HAP-1 (cell line): ENCODE data around the gene FUT1.
"Not testable (repeated sequence)": the region's sequence is repeated elsewhere in the genome, so short reads cannot be mapped to it uniquely, and the experiment has no call there.

ENCODE experiments used
- DNase-seq, 2 experiments: peaks; one replicate each; pipeline ENCODE4 v3.0.0-alpha.2; 2016 to 2020; ENCODE audit warnings: low spot score in 2 of 2
- H3K27me3 ChIP-seq: fragments of 250-450 bp; sonication (Bioruptor Pico); 2 replicates; pipeline ENCODE4 v1.5.1; 2020; ENCODE audit warnings: low read depth, mild to moderate bottlenecking, moderate library complexity
- H3K36me3 ChIP-seq: fragments of 250-450 bp; sonication (Bioruptor Pico); replicated peaks from 2 replicates; pipeline ENCODE4 v1.5.1; 2020; ENCODE audit warnings: mild to moderate bottlenecking
- H3K4me1 ChIP-seq: fragments of 250-450 bp; sonication (Bioruptor Pico); 2 replicates; pipeline ENCODE4 v1.5.1; 2020; ENCODE audit warnings: mild to moderate bottlenecking
- H3K4me3 ChIP-seq: fragments of 250-450 bp; sonication (Bioruptor Pico); 2 replicates; pipeline ENCODE4 v1.5.1; 2020; ENCODE audit warnings: mild to moderate bottlenecking, moderate library complexity
- H3K9me3 ChIP-seq: fragments of 250-450 bp; sonication (Bioruptor Pico); 2 replicates; pipeline ENCODE4 v1.5.1; 2020; ENCODE audit warnings: mild to moderate bottlenecking, moderate library complexity
- in situ Hi-C: fragments of 300-500 bp; cut with MboI; formaldehyde crosslinking; loops from 3 replicates; pipeline ENCODE4 v1.14.3; 2020; ENCODE audit warnings: low sequenced_read_pairs, inconsistent platforms, mixed read lengths

The FUT1 gene

GRCh38 chr19:48724796-48725753 lies 27.4 kb downstream of the FUT1 start:
- no peaks in the 10 kb centered on the region for H3K36me3 ChIP-seq
- no peak overlapping the region for H3K4me3 ChIP-seq
- no peaks in the 10 kb centered on the region for H3K27me3 ChIP-seq
- H3K4me1 ChIP-seq: peaks cover 13% of the 10 kb centered on the region
- H3K9me3 ChIP-seq: no peaks in the 10 kb centered on the region
- in situ Hi-C loops: no loop called here
- peak; percentile 87 to 89 for DNase-seq

GRCh38 chr19:48722196-48722708 lies 30.2 kb downstream of the FUT1 start:
- Histone ChIP-seq H3K27me3 (no peaks in the 10 kb centered on the region), H3K4me1 (peaks cover 15% of the 10 kb centered on the region), H3K4me3 (no peak overlapping the region), H3K36me3 (no peaks in the 10 kb centered on the region), H3K9me3 (no peaks in the 10 kb centered on the region)
- no peak for DNase-seq
- in situ Hi-C loops: no loop called here

- H3K36me3 ChIP-seq: no peaks in the 10 kb centered on the region
- in situ Hi-C loops: no loop called here
- H3K9me3 ChIP-seq: no peaks in the 10 kb centered on the region
- no peaks in the 10 kb centered on the region for H3K27me3 ChIP-seq
- DNase-seq: peak; percentile 98 to 99
- peaks cover 15% of the 10 kb centered on the region for H3K4me1 ChIP-seq
- H3K4me3 ChIP-seq: peak overlapping the region; percentile 56
Observed at GRCh38 chr19:48720613-48721296, 31.7 kb downstream of the FUT1 start.

- H3K9me3 ChIP-seq: no peaks in the 10 kb centered on the region
- peaks cover 13% of the 10 kb centered on the region for H3K4me1 ChIP-seq
- H3K4me3 ChIP-seq: peak overlapping the region; percentile 56
- in situ Hi-C loops: no loop called here
- H3K36me3 ChIP-seq: no peaks in the 10 kb centered on the region
- no peaks in the 10 kb centered on the region for H3K27me3 ChIP-seq
- no peak for DNase-seq
Observed at GRCh38 chr19:48720251-48720612, 32.2 kb downstream of the FUT1 start.

GRCh38 chr19:48719263-48720171 lies 32.9 kb downstream of the FUT1 start, which contains the start of gene MAMSTR:
TSS of gene MAMSTR (minus strand) at chr19:48719725. CDS start at chr19:48719031, 694 bp downstream.
- Histone ChIP-seq H3K4me1 (peaks cover 15% of the 10 kb centered on the region), H3K27me3 (no peaks in the 10 kb centered on the region), H3K36me3 (no peaks in the 10 kb centered on the region), H3K4me3 (peak within 1 kb of the TSS; percentile 56), H3K9me3 (no peaks in the 10 kb centered on the region; the same call in 1 of the 2 replicates)
- DNase-seq: peak in 1 of 2 experiments; percentile 21
- in situ Hi-C loops: no loop called here

GRCh38 chr19:48718711-48719231 lies 33.7 kb downstream of the FUT1 start:
- peak in 1 of 2 experiments; percentile 31 for DNase-seq
- no peaks in the 10 kb centered on the region; the same call in 1 of the 2 replicates for H3K36me3 ChIP-seq
- no peaks in the 10 kb centered on the region for H3K27me3 ChIP-seq
- H3K9me3 ChIP-seq: no peaks in the 10 kb centered on the region; the same call in 1 of the 2 replicates
- in situ Hi-C loops: no loop called here
- H3K4me1 ChIP-seq: peaks cover 15% of the 10 kb centered on the region
- H3K4me3 ChIP-seq: no peak overlapping the region

- H3K4me3 ChIP-seq, in situ Hi-C loops, DNase-seq, H3K27me3 ChIP-seq, H3K9me3 ChIP-seq, H3K36me3 ChIP-seq: not testable (repeated sequence)
- peaks cover 18% of the 10 kb centered on the region for H3K4me1 ChIP-seq
Observed at GRCh38 chr19:48718106-48718505, 34.3 kb downstream of the FUT1 start.

GRCh38 chr19:48716562-48717291 lies 35.7 kb downstream of the FUT1 start:
- no peaks in the 10 kb centered on the region for H3K27me3 ChIP-seq
- H3K9me3 ChIP-seq: no peaks in the 10 kb centered on the region; the same call in 1 of the 2 replicates
- peaks cover 22% of the 10 kb centered on the region for H3K4me1 ChIP-seq
- in situ Hi-C loops: no loop called here
- H3K36me3 ChIP-seq: no peaks in the 10 kb centered on the region; the same call in 1 of the 2 replicates
- DNase-seq: peak in 1 of 2 experiments; percentile 38
- H3K4me3 ChIP-seq: no peak overlapping the region

GRCh38 chr19:48715681-48716171 lies 36.7 kb downstream of the FUT1 start:
- H3K27me3 ChIP-seq: no peaks in the 10 kb centered on the region
- no peaks in the 10 kb centered on the region; the same call in 1 of the 2 replicates for H3K9me3 ChIP-seq
- DNase-seq: no peak
- in situ Hi-C loops: no loop called here
- H3K36me3 ChIP-seq: no peaks in the 10 kb centered on the region; the same call in 1 of the 2 replicates
- peaks cover 22% of the 10 kb centered on the region for H3K4me1 ChIP-seq
- H3K4me3 ChIP-seq: no peak overlapping the region

- H3K4me1 ChIP-seq: peaks cover 18% of the 10 kb centered on the region
- DNase-seq: no peak
Observed at GRCh38 chr19:48714759-48715675, 37.4 kb downstream of the FUT1 start.

More at GRCh38 chr19:48714759-48715675, 37.4 kb downstream of the FUT1 start:
- H3K9me3 ChIP-seq: no peaks in the 10 kb centered on the region; the same call in 1 of the 2 replicates
- H3K4me3 ChIP-seq: peak overlapping the region; percentile 46
- no peaks in the 10 kb centered on the region for H3K27me3 ChIP-seq
- H3K36me3 ChIP-seq: no peaks in the 10 kb centered on the region; the same call in 1 of the 2 replicates
- in situ Hi-C loops: no loop called here
